K562 (cell line): ENCODE results near the gene SLC10A2.

ENCODE experiments used
- CBFB ChIP-seq: sonication (generic); formaldehyde crosslinking; IDR thresholded peaks from 2 replicates; pipeline ENCODE4 v1.4.0; 2020; ENCODE audit warnings: mild to moderate bottlenecking, missing genetic modification reagents
- IRF2 ChIP-seq: sonication (generic); formaldehyde crosslinking; IDR thresholded peaks from 2 replicates; pipeline ENCODE4 v1.8.1; 2022; ENCODE audit warnings: mild to moderate bottlenecking, missing genetic modification reagents
- JUN ChIP-seq, 2 experiments: sonication (generic) in 1 of 2; formaldehyde crosslinking in 1 of 2; IDR thresholded peaks; 2 replicates each; pipeline versions ENCODE4 v1.6.1 to v1.8.0; 2012 to 2022; ENCODE audit warnings: borderline replicate concordance in 2 of 2, mild to moderate bottlenecking in 2 of 2, improper control_type of control experiment in 1 of 2, low read depth in 1 of 2, low read length in 1 of 2, missing genetic modification reagents in 1 of 2
- JUNB ChIP-seq: fragments of 450-650 bp; formaldehyde crosslinking; conservative IDR thresholded peaks from 2 replicates; pipeline ENCODE4 v1.4.0; 2020; ENCODE audit warnings: mild to moderate bottlenecking
- MAX ChIP-seq: sonication (generic); formaldehyde crosslinking; IDR thresholded peaks from 2 replicates; pipeline ENCODE4 v1.9.0; 2022; ENCODE audit warnings: mild to moderate bottlenecking, missing genetic modification reagents
- NCOA2 ChIP-seq, 2 experiments: fragments of 450-650 bp; IDR thresholded peaks; 2 replicates each; pipeline ENCODE4 v1.6.1; 2018; ENCODE audit warnings: mild to moderate bottlenecking in 2 of 2, moderate library complexity in 1 of 2; ENCODE audit not compliant: partially characterized antibody in 2 of 2
- SRF ChIP-seq, 2 experiments: fragments of 250-450, 450-650 bp in 1 of 2; sonication (Bioruptor Pico) in 1 of 2; sonication (generic) in 1 of 2; formaldehyde crosslinking; IDR thresholded peaks; 2 replicates each; pipeline versions ENCODE4 v1.5.0 to v1.5.1; 2020 to 2022; ENCODE audit warnings: mild to moderate bottlenecking in 1 of 2, missing genetic modification reagents in 1 of 2
- ZNF512 ChIP-seq: IDR thresholded peaks from 2 replicates; pipeline ENCODE4 v1.6.1; 2016; ENCODE audit warnings: missing genetic modification characterization, missing compliant biosample characterization
- TF ChIP-seq, protein P1 (sequence below), 3 experiments: IDR thresholded peaks in 2 of 3; conservative IDR thresholded peaks in 1 of 3; 2 replicates each; pipeline ENCODE4 v1.5.1; 2011 to 2012; ENCODE audit warnings: low read length in 3 of 3, mild to moderate bottlenecking in 3 of 3, control low read depth in 2 of 3, improper control_type of control experiment in 1 of 3, inconsistent platforms in 1 of 3, low read depth in 1 of 3, mixed read lengths in 1 of 3, moderate library complexity in 1 of 3; ENCODE audit not compliant: insufficient read depth in 2 of 3

- TF ChIP-seq CBFB (CRISPR knock-in tag) (no peak), NCOA2 (IDR thresholded peaks at IDR 0.05; ENCODE audit: partially characterized antibody in 2 of 2) (no peak), JUN (IDR thresholded peaks at IDR 0.05; ENCODE audit: borderline replicate concordance, low read depth, low read length) (no peak), JUN (CRISPR knock-in tag; IDR thresholded peaks at IDR 0.05; ENCODE audit: borderline replicate concordance) (no peak), IRF2 (CRISPR knock-in tag) (no peak), SRF (CRISPR knock-in tag; IDR thresholded peaks at IDR 0.05) (no peak), JUNB (CRISPR knock-in tag) (no peak), MAX (CRISPR knock-in tag) (no peak), ZNF512 (tag) (no peak)
- TF ChIP-seq, protein P1, sequence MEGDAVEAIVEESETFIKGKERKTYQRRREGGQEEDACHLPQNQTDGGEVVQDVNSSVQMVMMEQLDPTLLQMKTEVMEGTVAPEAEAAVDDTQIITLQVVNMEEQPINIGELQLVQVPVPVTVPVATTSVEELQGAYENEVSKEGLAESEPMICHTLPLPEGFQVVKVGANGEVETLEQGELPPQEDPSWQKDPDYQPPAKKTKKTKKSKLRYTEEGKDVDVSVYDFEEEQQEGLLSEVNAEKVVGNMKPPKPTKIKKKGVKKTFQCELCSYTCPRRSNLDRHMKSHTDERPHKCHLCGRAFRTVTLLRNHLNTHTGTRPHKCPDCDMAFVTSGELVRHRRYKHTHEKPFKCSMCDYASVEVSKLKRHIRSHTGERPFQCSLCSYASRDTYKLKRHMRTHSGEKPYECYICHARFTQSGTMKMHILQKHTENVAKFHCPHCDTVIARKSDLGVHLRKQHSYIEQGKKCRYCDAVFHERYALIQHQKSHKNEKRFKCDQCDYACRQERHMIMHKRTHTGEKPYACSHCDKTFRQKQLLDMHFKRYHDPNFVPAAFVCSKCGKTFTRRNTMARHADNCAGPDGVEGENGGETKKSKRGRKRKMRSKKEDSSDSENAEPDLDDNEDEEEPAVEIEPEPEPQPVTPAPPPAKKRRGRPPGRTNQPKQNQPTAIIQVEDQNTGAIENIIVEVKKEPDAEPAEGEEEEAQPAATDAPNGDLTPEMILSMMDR (IDR thresholded peaks at IDR 0.05 in 2 of 3, conservative IDR thresholded peaks at IDR 0.05 in 1 of 3; ENCODE audit: insufficient read depth in 2 of 3, low read depth in 1 of 3, low read length in 3 of 3): no peak
Measured at GRCh38 chr13:103009051-103009840, 57.0 kb downstream of the SLC10A2 start.
